Ishikawa (cell line): Measurements from ENCODE around the gene ARRB1.

Experiments used
- CEBPB ChIP-seq: IDR thresholded peaks from 2 replicates; pipeline ENCODE4 v1.6.1; 2012
- CREB1 ChIP-seq: IDR thresholded peaks from 2 replicates; pipeline ENCODE4 v1.6.1; 2012; ENCODE audit warnings: low read depth
- EGR1 ChIP-seq: IDR thresholded peaks from 2 replicates; pipeline ENCODE4 v1.6.1; 2012
- EP300 ChIP-seq: IDR thresholded peaks from 2 replicates; pipeline ENCODE4 v1.6.1; 2012; ENCODE audit warnings: borderline replicate concordance
- FOXM1 ChIP-seq: IDR thresholded peaks from 2 replicates; pipeline ENCODE4 v1.6.1; 2012; ENCODE audit warnings: low read depth, borderline replicate concordance
- NFIC ChIP-seq: IDR thresholded peaks from 2 replicates; pipeline ENCODE4 v1.6.1; 2012
- RAD21 ChIP-seq: IDR thresholded peaks from 2 replicates; pipeline ENCODE4 v1.6.1; 2012; ENCODE audit warnings: low read depth
- TAF1 ChIP-seq: IDR thresholded peaks from 2 replicates; pipeline ENCODE4 v1.6.1; 2012; ENCODE audit warnings: low read depth, mild to moderate bottlenecking
- TCF12 ChIP-seq: IDR thresholded peaks from 2 replicates; pipeline ENCODE4 v1.6.1; 2012; ENCODE audit warnings: low read depth
- TEAD4 ChIP-seq: IDR thresholded peaks from 2 replicates; pipeline ENCODE4 v1.6.1; 2012
- YY1 ChIP-seq: IDR thresholded peaks from 2 replicates; pipeline ENCODE4 v1.6.1; 2012; ENCODE audit warnings: low read depth
- ZBTB7A ChIP-seq: IDR thresholded peaks from 2 replicates; pipeline ENCODE4 v1.6.1; 2012; ENCODE audit warnings: low read depth
- TF ChIP-seq, protein P1 (sequence below): IDR thresholded peaks from 2 replicates; pipeline ENCODE4 v1.6.1; 2012; ENCODE audit warnings: low read depth, mild to moderate bottlenecking
- TF ChIP-seq, protein P2 (sequence below): IDR thresholded peaks from 2 replicates; pipeline ENCODE4 v1.6.1; 2012
- TF ChIP-seq, protein P3 (sequence below): IDR thresholded peaks from 2 replicates; pipeline ENCODE4 v1.6.1; 2012

Gene ARRB1

DNA sequence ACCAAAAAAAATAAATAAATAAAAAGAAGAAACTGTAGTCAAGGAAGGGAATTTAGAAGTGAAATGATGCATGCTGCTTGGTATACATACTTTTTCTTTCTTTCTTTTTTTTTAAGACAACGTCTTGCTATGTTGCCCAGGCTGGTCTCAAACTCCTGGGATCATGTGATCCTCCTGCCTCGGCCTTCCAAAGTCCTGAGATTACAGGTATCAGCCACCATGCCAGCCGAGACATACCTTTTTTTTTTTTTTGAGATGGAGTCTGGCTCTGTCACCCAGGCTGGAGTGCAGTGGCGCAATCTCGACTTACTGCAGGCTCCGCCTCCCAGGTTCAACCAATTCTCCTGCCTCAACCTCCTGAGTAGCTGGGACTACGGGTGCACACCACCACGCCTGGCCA is 21.7 kb upstream of the ARRB1 start:
- TF ChIP-seq CREB1 (no peak), TEAD4 (no peak), YY1 (no peak), EP300 (no peak), NFIC (no peak), FOXM1 (no peak), TAF1 (no peak), EGR1 (no peak), CEBPB (no peak)
- TF ChIP-seq, protein P1, sequence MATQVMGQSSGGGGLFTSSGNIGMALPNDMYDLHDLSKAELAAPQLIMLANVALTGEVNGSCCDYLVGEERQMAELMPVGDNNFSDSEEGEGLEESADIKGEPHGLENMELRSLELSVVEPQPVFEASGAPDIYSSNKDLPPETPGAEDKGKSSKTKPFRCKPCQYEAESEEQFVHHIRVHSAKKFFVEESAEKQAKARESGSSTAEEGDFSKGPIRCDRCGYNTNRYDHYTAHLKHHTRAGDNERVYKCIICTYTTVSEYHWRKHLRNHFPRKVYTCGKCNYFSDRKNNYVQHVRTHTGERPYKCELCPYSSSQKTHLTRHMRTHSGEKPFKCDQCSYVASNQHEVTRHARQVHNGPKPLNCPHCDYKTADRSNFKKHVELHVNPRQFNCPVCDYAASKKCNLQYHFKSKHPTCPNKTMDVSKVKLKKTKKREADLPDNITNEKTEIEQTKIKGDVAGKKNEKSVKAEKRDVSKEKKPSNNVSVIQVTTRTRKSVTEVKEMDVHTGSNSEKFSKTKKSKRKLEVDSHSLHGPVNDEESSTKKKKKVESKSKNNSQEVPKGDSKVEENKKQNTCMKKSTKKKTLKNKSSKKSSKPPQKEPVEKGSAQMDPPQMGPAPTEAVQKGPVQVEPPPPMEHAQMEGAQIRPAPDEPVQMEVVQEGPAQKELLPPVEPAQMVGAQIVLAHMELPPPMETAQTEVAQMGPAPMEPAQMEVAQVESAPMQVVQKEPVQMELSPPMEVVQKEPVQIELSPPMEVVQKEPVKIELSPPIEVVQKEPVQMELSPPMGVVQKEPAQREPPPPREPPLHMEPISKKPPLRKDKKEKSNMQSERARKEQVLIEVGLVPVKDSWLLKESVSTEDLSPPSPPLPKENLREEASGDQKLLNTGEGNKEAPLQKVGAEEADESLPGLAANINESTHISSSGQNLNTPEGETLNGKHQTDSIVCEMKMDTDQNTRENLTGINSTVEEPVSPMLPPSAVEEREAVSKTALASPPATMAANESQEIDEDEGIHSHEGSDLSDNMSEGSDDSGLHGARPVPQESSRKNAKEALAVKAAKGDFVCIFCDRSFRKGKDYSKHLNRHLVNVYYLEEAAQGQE: no peak
- TF ChIP-seq, protein P2, sequence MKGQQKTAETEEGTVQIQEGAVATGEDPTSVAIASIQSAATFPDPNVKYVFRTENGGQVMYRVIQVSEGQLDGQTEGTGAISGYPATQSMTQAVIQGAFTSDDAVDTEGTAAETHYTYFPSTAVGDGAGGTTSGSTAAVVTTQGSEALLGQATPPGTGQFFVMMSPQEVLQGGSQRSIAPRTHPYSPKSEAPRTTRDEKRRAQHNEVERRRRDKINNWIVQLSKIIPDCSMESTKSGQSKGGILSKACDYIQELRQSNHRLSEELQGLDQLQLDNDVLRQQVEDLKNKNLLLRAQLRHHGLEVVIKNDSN: no peak
- TF ChIP-seq, protein P3, sequence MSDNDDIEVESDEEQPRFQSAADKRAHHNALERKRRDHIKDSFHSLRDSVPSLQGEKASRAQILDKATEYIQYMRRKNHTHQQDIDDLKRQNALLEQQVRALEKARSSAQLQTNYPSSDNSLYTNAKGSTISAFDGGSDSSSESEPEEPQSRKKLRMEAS: no peak

DNA sequence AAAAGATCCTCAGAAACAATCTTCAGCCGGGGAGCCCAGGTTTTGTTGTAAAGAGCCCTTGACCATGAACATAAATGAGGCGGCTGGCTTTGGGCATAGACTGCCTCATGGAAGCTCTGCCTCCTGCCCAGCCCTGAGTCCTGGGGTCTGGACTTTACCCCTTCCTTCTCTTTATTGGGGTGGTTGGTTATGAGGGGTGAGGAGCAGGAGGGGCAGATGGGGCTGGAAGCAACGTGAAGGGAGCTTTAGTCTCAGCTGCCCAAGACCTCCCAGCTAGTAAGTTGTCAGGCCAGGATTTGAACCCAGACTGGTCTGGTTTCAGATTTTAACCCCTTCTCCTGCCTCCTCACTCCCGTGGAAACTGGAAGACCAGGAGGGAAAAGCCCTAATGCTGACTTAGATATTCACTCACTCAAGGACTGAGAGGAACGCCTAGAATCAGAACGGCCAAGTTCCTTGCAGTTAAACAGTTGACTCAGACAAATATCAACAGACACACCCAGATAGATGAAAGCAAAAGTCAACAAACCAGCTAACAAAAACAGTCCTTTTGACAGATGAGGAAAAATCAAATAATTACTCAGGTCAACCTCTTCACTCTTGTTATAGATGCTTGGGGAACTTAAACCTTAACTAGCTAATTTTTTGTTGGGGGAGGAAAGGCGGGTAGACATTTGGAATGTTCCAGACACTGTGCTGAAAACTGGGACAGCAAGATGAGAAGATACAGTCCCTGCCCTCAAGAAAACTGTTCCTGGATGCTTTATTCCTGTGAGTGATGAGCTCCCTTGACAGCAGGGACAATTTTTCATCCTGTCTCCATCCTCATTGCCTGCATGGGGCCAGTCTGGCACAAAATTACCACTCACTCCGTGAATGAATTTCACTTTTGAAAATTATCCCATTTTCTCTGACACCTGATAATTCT is 20.8 kb upstream of the ARRB1 start:
- TF ChIP-seq EGR1 (no peak), YY1 (no peak), ZBTB7A (no peak), CREB1 (no peak), FOXM1 (no peak), NFIC (no peak), TAF1 (no peak), TEAD4 (no peak), RAD21 (no peak), TCF12 (no peak)
- TF ChIP-seq, protein P2: no peak
- TF ChIP-seq, protein P1: no peak
- TF ChIP-seq, protein P3: no peak

DNA sequence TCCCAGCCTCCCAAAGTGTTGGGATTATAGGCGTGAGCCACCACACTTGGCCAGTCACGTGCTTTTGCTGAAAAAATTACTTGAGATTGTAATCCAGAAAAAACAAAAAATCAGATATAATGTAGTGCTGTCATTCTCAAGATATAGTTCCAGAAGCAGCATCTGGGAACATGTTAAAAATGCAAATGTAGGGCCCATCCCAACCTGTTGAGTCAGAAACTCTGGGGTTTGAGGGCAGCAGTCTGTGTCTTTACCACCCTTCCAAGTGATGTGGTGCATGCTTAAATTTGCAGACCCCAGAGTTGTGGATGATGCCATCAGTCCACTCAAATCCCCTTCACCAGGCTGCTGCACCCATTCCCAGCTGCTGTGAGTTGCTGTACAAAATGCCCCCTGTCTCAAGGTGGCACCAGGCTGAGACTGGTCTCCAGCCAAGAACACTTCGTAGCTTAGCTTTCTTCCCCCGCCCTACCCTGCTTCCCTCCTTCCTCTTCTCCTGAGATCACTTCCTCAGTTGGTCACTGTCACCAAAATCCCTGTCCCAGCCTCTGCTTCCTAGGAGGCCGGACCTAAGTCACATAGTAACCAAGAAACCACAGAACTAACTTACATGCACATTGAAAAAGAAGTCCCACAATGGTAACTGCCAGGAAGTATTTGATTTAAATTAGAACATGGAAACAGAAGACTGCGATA is 18.2 kb upstream of the ARRB1 start:
- TF ChIP-seq RAD21: no peak
- TF ChIP-seq, protein P3: no peak
- no peak for TF ChIP-seq FOXM1
- TF ChIP-seq YY1: no peak
- TF ChIP-seq, protein P1: no peak
- TF ChIP-seq TCF12: no peak
- TF ChIP-seq EGR1: no peak
- no peak for TF ChIP-seq TEAD4
- no peak for TF ChIP-seq CREB1

DNA sequence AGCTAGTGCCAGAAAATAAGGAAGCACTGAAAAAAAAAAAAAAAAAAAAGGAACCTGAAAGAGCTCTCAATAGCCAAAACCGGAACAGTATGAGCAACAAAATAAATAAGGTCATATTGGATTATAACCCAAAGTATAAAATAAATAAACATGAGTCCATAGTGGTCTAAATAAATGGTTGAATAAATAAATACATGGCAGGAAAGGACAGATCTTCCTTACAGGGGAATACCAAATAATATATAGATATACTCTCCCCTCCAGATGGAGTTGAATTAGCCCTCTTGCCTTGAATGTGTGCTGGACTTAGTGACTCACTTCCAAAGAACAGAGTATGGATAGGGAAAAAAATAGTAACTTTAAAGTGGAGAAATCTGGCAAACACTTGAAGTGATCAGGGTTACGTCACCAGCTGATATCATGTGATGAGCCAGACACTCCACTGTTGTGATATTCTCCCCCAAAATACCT is 14.3 kb upstream of the ARRB1 start:
- no peak for TF ChIP-seq CEBPB
- no peak for TF ChIP-seq ZBTB7A
- TF ChIP-seq, protein P1: no peak
- no peak for TF ChIP-seq EGR1
- TF ChIP-seq, protein P2: no peak
- no peak for TF ChIP-seq TAF1
- TF ChIP-seq TEAD4: no peak
- no peak for TF ChIP-seq TCF12
